Activated naive CD8-positive, alpha-beta T cell treated with anti-CD3 and anti-CD28 coated beads, Interleukin-2, amount 10 ng/mL, durations not matched to agents 7 days and 5 days (primary cell): ENCODE measurements around the gene NACA2. TPM values are rescaled to one million over a fixed set of nuclear protein-coding genes. Genes with fewer than 3 reads are reported as not detected.
"Not testable (repeated sequence)": the region's sequence is repeated elsewhere in the genome, so short reads cannot be mapped to it uniquely, and the experiment has no call there.

ENCODE experiments used
- ATAC-seq: fragments of 150-1000 bp; cut with Tn5 transposase; one replicate; pipeline ENCODE4 v1.10.0; 2021; ENCODE audit warnings: low read depth, moderate library complexity
- POLR2A ChIA-PET: fragments of 350-600 bp; sonication (Branson Sonifier 250); formaldehyde crosslinking; loops from one replicate; lab custom pipeline; 2021; ENCODE audit warnings: antibody characterized with exemption; lab: Charles Lee
- DNase-seq: peaks from one replicate; pipeline ENCODE4 v3.0.0; 2021
- H3K27ac Mint-ChIP-seq: one replicate; pipeline ENCODE4 v1.8.0; 2022; ENCODE audit warnings: mild to moderate bottlenecking, mixed read lengths
- H3K27me3 Mint-ChIP-seq: one replicate; pipeline ENCODE4 v1.8.0; 2022; ENCODE audit warnings: mild to moderate bottlenecking, moderate library complexity, mixed read lengths
- H3K36me3 Mint-ChIP-seq: one replicate; pipeline ENCODE4 v1.8.0; 2021; ENCODE audit warnings: mild to moderate bottlenecking, mixed read lengths
- H3K4me1 Mint-ChIP-seq: one replicate; pipeline ENCODE4 v1.8.0; 2021; ENCODE audit warnings: mixed read lengths
- H3K4me3 Mint-ChIP-seq: one replicate; pipeline ENCODE4 v1.8.0; 2022; ENCODE audit warnings: mild to moderate bottlenecking, moderate library complexity, mixed read lengths
- H3K9me3 Mint-ChIP-seq: one replicate; pipeline ENCODE4 v1.8.0; 2021; ENCODE audit warnings: mixed read lengths
- total RNA-seq, 2 experiments: library from RNA; stranded (reverse); gene quantifications; one replicate each; pipeline ENCODE4 v1.2.3, GENCODE V29; 2021

Gene NACA2
- total RNA-seq, 2 experiments from 2014 or later = not detected

DNA sequence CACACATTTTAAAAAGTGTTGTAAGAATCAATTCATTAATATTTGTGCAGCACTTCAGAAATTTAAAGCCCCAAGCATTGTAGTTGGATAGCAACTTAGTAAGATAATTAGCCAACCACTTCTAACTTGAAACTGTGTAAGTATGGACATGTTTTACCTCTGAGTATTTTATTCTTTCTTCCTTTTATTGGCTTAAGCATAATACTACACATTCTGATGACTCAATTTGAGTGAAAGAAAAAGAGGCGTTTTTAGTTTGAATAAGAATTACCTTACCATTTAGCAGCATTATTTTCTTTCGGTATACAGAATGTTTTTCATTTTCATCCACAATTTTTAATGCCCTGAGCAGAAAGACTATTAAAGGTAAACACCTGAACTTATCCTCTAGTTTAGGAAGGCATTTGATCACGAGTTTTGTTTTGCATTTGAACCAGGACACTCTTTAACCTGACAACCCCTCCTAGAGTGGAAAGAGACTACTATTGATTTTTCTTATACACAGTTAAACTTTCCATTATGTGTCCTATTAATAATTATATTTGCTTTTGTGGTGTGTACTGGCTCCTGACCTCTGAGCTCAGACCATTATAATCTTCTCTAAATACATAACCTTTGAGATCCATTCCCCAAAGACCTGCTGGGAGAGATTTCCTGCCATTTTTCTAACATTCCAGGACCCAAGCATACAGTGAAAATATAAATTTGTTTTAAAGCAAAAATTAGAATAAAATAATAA is 9.2 kb downstream of the NACA2 start:
- no peak overlapping the region for H3K27ac Mint-ChIP-seq
- H3K36me3 Mint-ChIP-seq = no peaks in the 10 kb centered on the region
- no peak overlapping the region for H3K4me3 Mint-ChIP-seq
- H3K27me3 Mint-ChIP-seq = peaks cover 30% of the 10 kb centered on the region
- no peaks in the 10 kb centered on the region for H3K9me3 Mint-ChIP-seq
- DNase-seq (no peak), ATAC-seq (no peak)
- H3K4me1 Mint-ChIP-seq = no peaks in the 10 kb centered on the region
- POLR2A ChIA-PET = no interaction called here

DNA sequence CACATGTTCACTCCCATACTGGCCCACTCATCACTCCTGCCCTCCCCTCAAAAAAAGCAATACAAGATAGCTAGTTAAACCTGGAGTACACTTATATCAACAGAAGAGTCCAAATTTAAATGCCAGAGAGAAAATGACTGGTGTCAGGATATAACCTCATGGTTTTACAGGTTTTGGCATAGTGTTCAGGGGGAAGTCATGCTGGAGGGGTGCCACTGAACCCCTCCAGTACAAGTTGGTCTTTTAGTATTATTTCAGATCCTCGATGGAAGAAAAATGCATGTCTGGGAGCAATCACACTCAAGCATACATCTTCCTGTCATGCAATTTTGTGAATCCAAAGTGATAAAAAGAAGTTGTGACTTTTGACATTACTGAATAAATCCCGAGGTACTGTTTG is 10.5 kb downstream of the NACA2 start:
- Mint-ChIP-seq H3K27ac (no peak overlapping the region), H3K4me1 (no peaks in the 10 kb centered on the region), H3K36me3 (no peaks in the 10 kb centered on the region), H3K4me3 (no peak overlapping the region), H3K9me3 (no peaks in the 10 kb centered on the region), H3K27me3 (peaks cover 33% of the 10 kb centered on the region)
- no peak for DNase-seq
- POLR2A ChIA-PET = no interaction called here
- no peak for ATAC-seq

DNA sequence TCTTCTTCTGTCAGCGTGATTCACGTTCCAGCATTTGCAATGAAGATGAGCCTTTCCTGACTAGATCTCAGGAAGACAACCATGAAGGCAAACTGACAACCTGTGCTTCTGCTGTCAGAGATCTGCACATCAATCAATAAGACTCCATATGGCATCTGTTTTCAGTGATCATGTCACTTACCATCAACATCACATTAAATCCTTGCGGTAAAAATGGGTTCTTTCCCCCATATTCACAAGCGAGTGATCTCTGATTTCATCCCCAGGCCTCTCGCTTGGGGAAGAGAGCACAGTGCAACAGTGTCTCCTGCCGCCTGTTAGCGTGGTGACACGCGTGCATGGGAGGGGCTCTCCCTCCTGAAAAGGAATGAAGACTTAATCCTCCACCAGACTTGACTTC is 11.1 kb downstream of the NACA2 start:
- H3K27me3 Mint-ChIP-seq = peaks cover 37% of the 10 kb centered on the region
- no peak overlapping the region for H3K27ac Mint-ChIP-seq
- no peak overlapping the region for H3K4me3 Mint-ChIP-seq
- no peaks in the 10 kb centered on the region for H3K4me1 Mint-ChIP-seq
- H3K36me3 Mint-ChIP-seq = no peaks in the 10 kb centered on the region
- DNase-seq = no peak
- no peak for ATAC-seq
- H3K9me3 Mint-ChIP-seq = no peaks in the 10 kb centered on the region
- POLR2A ChIA-PET = no interaction called here

DNA sequence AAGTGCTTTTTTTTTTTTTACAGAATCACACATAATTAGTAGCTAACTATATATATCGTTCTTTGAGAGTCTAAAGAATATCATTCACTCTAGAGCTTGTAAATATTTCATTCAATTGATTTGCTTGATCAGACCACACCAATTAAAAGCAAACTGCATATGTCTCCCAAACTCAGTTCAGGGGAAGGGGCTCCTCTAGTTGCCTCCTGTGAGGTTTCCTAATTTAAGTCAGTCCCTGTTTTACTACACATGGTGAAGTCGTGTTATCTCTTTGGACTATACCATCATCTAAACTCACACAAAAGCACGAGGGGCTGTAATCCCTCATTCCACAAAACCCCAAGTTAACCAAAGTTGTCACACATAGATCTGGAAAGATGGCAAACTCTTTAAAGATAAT is 11.7 kb downstream of the NACA2 start:
- Mint-ChIP-seq H3K27ac (no peak overlapping the region), H3K9me3 (no peaks in the 10 kb centered on the region), H3K4me1 (no peaks in the 10 kb centered on the region), H3K36me3 (no peaks in the 10 kb centered on the region), H3K27me3 (peaks cover 37% of the 10 kb centered on the region), H3K4me3 (no peak overlapping the region)
- DNase-seq (no peak), ATAC-seq (no peak)
- POLR2A ChIA-PET = interaction anchor here (0.6 kb wide), 1 partner anchor 140 kb away, joined by 3 read pairs; no protein-coding TSS in a partner anchor

DNA sequence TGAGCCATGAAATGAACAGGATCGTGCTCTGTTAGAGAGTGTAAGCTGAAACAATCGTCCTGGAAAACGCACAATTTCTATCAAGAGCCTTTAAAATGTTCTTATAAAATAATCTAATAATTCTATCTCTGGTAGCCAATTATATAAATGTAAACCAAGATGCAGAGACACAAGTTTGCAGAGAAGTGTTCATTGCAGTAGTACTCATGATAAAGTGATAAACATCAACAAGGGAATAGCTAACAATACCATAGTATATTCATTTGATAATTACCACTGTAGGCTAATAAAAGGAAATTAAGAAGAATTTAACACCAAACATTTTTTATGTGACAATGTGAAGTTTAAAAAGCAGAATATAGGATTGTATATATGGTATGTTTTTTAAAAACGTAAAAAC is 12.4 kb downstream of the NACA2 start:
- Mint-ChIP-seq H3K27me3 (peaks cover 35% of the 10 kb centered on the region), H3K4me3 (no peak overlapping the region), H3K36me3 (no peaks in the 10 kb centered on the region), H3K27ac (no peak overlapping the region), H3K9me3 (no peaks in the 10 kb centered on the region), H3K4me1 (no peaks in the 10 kb centered on the region)
- POLR2A ChIA-PET = interaction anchor here (0.6 kb wide), 1 partner anchor 140 kb away, joined by 3 read pairs; no protein-coding TSS in a partner anchor
- DNase-seq (no peak), ATAC-seq (no peak)

DNA sequence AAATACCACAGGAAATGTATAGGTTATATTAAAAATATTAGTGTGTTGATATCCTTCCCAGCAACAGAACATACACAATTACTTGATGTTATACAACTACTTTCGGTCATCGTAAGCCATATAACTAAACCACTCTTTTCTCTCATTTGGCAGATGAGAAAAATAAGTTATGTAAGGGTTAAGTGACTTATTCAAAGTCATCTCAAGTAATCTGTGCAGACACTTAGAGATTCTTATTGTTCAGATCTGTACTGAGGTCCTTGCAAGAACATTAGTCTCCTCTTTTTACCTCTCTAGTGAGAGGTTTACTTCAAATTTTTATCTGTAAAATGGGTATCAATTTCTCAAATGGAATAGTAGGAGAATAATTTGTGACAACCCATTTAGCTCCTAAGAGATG is 15.0 kb downstream of the NACA2 start:
- no peaks in the 10 kb centered on the region for H3K9me3 Mint-ChIP-seq
- no peak overlapping the region for H3K27ac Mint-ChIP-seq
- POLR2A ChIA-PET = no interaction called here
- no peaks in the 10 kb centered on the region for H3K36me3 Mint-ChIP-seq
- no peak overlapping the region for H3K4me3 Mint-ChIP-seq
- ATAC-seq (no peak), DNase-seq (no peak)
- H3K27me3 Mint-ChIP-seq = peaks cover 23% of the 10 kb centered on the region
- H3K4me1 Mint-ChIP-seq = no peaks in the 10 kb centered on the region

DNA sequence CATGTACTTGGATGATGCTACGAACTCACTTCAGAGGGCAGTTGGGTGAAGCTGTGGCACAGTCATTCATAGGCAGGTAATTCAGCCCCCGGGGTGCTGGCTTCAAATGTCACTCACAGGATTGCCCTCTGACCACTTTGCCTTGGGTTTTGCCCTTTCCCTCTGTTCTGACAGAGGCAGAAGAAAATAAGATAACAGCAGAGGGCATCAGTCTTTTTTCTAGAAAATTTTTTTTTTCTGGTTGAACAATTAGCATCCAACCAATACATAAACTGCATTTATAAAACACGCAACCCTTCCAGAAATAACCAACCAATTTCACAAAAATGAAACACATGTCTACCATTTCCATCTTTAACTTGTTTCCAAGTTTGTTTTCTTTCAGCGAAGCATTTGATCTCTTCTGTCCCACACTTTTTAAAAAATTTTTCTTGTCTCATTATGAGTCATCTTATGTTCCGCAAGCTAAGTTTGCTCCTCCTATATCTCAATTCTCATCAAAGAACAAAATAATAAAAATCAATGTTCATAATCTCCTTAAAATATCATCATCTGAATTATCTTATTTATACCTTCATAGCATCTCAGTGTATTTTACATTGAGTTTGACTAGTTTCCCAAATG is 15.6 kb downstream of the NACA2 start:
- ATAC-seq (no peak), DNase-seq (no peak)
- POLR2A ChIA-PET = no interaction called here
- Mint-ChIP-seq H3K27ac (no peak overlapping the region), H3K4me3 (no peak overlapping the region), H3K27me3 (peaks cover 22% of the 10 kb centered on the region), H3K36me3 (no peaks in the 10 kb centered on the region), H3K9me3 (no peaks in the 10 kb centered on the region), H3K4me1 (no peaks in the 10 kb centered on the region)

DNA sequence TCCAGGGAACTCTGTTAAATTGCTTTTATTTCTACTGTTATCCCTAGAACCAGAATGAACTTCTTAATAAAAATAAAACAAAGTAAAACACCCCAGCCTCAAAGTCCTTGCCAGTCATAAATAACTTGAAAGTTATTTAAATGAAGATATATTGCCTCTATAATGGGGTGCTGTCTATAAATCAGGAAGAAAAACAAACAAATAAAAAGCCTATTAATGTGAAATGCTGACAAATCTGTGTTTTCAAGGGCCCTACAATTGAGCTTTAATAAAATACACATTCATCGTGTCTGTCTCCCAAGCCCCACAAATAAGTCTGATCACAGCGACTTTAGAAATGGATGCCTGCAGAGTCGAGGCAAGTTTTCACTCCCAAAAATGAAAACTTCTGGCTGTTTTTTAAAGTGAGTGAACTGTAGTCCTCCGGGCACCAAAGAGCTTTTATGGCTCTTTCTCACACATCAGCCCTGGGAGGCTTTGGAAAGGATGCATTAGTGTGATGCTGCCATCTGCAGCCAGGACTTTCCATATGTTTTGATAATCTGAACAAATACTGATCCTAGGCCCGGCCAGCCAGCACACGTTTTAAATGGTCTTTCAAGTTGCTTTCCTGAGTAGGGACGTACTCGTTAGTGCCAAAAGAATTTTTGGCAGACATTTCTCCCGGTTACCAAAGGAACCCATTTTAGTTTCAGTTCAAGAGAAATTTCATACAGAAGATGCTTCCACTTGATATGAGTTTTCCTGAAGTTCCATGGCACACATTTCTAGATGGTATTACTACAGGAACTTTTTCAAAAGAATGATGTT is 16.3 kb downstream of the NACA2 start:
- Mint-ChIP-seq H3K27ac (no peak overlapping the region), H3K4me3 (no peak overlapping the region), H3K4me1 (no peaks in the 10 kb centered on the region), H3K9me3 (no peaks in the 10 kb centered on the region), H3K36me3 (no peaks in the 10 kb centered on the region), H3K27me3 (peaks cover 18% of the 10 kb centered on the region)
- DNase-seq = no peak
- POLR2A ChIA-PET = no interaction called here
- no peak for ATAC-seq

DNA sequence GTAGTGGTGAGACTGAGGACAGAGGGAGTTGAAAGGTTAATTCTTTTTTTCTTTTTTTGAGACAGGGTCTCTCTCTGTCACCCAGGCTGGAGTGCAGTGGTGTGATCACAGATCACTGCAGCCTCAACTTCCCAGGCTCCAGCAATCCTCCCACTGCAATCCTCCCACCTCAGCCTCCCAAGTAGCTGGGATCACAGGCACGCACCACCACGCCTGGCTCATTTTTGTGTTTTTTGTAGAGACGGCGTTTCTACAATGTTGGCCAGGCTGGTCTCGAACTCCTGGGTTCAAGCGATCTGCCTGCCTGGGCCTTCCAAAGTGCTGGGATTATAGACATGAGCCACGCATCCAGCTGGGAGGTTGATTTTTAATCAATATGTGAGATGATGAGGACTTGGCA is 18.5 kb downstream of the NACA2 start:
- H3K4me1 Mint-ChIP-seq, H3K9me3 Mint-ChIP-seq, DNase-seq, H3K36me3 Mint-ChIP-seq, H3K27me3 Mint-ChIP-seq, H3K27ac Mint-ChIP-seq, POLR2A ChIA-PET, ATAC-seq, H3K4me3 Mint-ChIP-seq: not testable (repeated sequence)

DNA sequence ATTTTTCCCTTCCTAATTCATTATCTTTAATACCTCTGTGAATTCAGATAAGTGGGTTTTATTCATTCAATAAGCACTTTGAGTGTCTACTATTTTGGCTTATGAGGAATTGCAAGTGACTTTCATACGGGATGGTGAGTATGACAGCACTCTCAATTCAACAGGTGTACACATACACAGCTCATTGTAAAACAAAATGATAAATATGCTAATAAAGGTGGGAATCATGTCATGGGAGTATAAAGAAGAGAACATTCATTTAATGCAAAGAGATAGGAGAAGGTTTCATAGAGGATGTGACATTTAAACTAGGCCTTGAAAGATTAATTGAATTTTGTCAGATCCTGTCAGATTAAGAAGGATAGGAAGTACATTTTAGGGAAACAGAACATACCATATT is 19.4 kb downstream of the NACA2 start:
- Mint-ChIP-seq H3K27me3 (peaks cover 7% of the 10 kb centered on the region), H3K27ac (no peak overlapping the region), H3K9me3 (no peaks in the 10 kb centered on the region), H3K4me1 (no peaks in the 10 kb centered on the region), H3K36me3 (no peaks in the 10 kb centered on the region), H3K4me3 (no peak overlapping the region)
- DNase-seq (no peak), ATAC-seq (no peak)
- POLR2A ChIA-PET = no interaction called here

DNA sequence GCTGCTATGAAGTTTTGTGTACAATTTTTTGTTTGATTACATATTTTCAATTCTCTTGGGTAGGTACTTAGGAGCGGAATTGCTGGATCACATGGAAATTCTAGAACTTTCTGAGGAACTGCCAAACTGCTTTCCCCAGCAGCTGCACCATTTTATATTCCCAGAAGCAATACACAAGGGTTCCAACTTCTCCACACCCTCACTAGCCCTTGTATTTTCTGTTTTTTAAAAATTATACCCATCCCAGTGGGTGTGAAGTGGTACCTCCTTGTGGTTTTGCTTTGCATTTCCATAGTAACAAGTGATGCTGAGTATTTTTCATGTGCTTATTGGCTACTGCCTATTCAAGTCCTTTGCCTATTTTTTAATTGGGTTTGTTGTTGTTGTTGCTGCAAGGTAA is 20.9 kb downstream of the NACA2 start:
- DNase-seq = no peak
- H3K36me3 Mint-ChIP-seq = no peaks in the 10 kb centered on the region
- H3K27ac Mint-ChIP-seq = no peak overlapping the region
- POLR2A ChIA-PET = no interaction called here
- H3K4me1 Mint-ChIP-seq = no peaks in the 10 kb centered on the region
- ATAC-seq = no peak
- no peaks in the 10 kb centered on the region for H3K9me3 Mint-ChIP-seq
- no peak overlapping the region for H3K4me3 Mint-ChIP-seq
- H3K27me3 Mint-ChIP-seq = peaks cover 2% of the 10 kb centered on the region

DNA sequence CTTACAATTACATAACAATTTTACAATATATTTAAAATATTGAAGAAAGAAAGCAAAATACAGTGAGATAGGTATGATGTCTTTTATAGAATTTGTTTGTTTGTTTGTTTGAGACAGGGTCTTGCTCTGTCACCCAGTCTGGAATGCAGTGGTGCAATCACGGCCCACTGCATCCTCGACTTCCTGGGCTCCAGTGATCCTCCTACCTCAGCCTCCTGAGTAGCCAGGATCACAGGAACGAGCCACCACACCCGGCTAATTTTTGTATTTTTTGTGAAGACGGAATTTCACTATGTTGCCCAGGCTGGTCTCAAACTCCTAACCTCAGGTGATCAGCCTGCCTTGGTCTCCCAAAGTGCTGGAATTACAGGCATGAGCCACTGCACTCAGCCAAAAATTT is 21.5 kb downstream of the NACA2 start:
- H3K27ac Mint-ChIP-seq, H3K4me1 Mint-ChIP-seq, H3K4me3 Mint-ChIP-seq, DNase-seq, H3K27me3 Mint-ChIP-seq, H3K36me3 Mint-ChIP-seq, H3K9me3 Mint-ChIP-seq, POLR2A ChIA-PET, ATAC-seq: not testable (repeated sequence)

DNA sequence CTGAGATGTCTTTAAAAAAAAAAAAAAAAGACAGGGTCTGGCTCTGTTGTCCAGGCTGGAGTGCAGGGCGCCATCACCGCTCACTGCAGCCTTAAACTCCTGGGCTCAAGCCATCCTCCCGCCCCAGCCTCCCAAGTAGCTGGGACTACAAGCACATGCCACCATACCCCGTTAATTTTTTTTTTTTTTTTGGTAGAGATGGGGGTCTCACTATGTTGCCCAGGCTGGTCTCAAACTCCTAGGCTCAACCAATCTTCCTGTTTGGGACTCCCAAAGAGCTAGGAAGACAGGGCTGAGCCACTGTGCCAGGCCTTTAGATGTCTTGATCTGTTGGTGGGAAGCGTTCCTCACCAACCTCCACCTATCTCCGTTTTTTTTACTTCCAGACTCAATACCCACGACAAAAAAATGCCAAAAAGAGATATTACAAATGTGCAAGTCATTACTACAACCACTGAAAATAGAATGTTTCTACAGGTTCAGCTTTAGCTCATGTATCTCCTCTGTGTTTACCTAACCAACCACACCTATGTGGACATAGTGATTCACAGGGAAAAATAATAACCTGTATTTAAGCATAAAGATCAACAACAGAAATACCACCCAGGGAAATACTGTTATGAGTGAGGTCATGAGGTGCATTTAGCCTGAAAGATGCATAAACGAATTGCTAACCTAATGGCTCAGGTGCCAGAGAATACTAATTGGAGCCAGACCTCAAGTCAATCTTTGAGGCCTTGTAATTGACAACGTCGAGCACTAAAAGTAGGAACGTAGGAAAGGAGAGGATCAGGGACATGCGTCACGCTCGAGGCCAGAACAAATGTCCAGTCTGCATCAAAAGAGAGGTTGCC is 22.6 kb downstream of the NACA2 start:
- ATAC-seq (no peak), DNase-seq (no peak)
- Mint-ChIP-seq H3K4me1 (no peaks in the 10 kb centered on the region), H3K27me3 (no peaks in the 10 kb centered on the region), H3K27ac (no peak overlapping the region), H3K36me3 (no peaks in the 10 kb centered on the region), H3K4me3 (no peak overlapping the region), H3K9me3 (no peaks in the 10 kb centered on the region)
- POLR2A ChIA-PET = no interaction called here
